WTC11 (cell line): ENCODE results near the gene UTP3. TPM values are rescaled to one million over a fixed set of nuclear protein-coding genes. Genes with fewer than 3 reads are reported as not detected.

Experiments
- ATAC-seq: fragments of 200-7000 bp; cut with Tn5 transposase; 2 replicates; pipeline ENCODE4 v1.10.0; 2021; ENCODE audit warnings: mild to moderate bottlenecking, moderate library complexity
- CTCF ChIA-PET: fragments of 300-600 bp; sonication (Branson Sonifier 250); formaldehyde crosslinking; loops from one replicate; lab custom pipeline; 2021; ENCODE audit warnings: antibody characterized with exemption; lab: Charles Lee
- POLR2A ChIA-PET: fragments of 350-600 bp; sonication (Branson Sonifier 250); formaldehyde crosslinking; loops from one replicate; lab custom pipeline; 2021; ENCODE audit warnings: antibody characterized with exemption; lab: Charles Lee
- DNase-seq: peaks from one replicate; pipeline ENCODE4 v3.0.0; 2021; ENCODE audit warnings: low spot score
- H3K27ac Mint-ChIP-seq: 2 replicates; pipeline ENCODE4 v1.8.0; 2021; ENCODE audit warnings: mixed read lengths
- H3K27me3 Mint-ChIP-seq: 2 replicates; pipeline ENCODE4 v1.8.0; 2021; ENCODE audit warnings: low read depth, mild to moderate bottlenecking, moderate library complexity, mixed read lengths
- H3K36me3 Mint-ChIP-seq: 2 replicates; pipeline ENCODE4 v1.8.0; 2021; ENCODE audit warnings: mixed read lengths
- H3K4me1 Mint-ChIP-seq: 2 replicates; pipeline ENCODE4 v1.8.0; 2022; ENCODE audit warnings: mixed read lengths
- H3K4me3 Mint-ChIP-seq: 2 replicates; pipeline ENCODE4 v1.8.0; 2021; ENCODE audit warnings: mild to moderate bottlenecking, moderate library complexity, mixed read lengths
- H3K9me3 Mint-ChIP-seq: 2 replicates; pipeline ENCODE4 v1.8.0; 2021; ENCODE audit warnings: mixed read lengths
- ARID4B ChIP-seq: sonication (generic); formaldehyde crosslinking; IDR thresholded peaks from 2 replicates; pipeline ENCODE4 v1.8.0; 2023; ENCODE audit warnings: missing genetic modification reagents, mild to moderate bottlenecking, borderline replicate concordance
- ATF1 ChIP-seq: sonication (generic); formaldehyde crosslinking; IDR thresholded peaks from 2 replicates; pipeline ENCODE4 v1.8.1; 2023; ENCODE audit warnings: mild to moderate bottlenecking, moderate library complexity, missing genetic modification reagents
- ATF2 ChIP-seq: sonication (generic); formaldehyde crosslinking; IDR thresholded peaks from 2 replicates; pipeline ENCODE4 v1.8.1; 2022; ENCODE audit warnings: low read depth, missing genetic modification reagents, borderline replicate concordance
- CBFB ChIP-seq: sonication (generic); formaldehyde crosslinking; IDR thresholded peaks from 2 replicates; pipeline ENCODE4 v1.8.1; 2022; ENCODE audit warnings: mild to moderate bottlenecking, low read depth, missing genetic modification reagents
- ESRRA ChIP-seq: sonication (generic); formaldehyde crosslinking; IDR thresholded peaks from 2 replicates; pipeline ENCODE4 v1.8.1; 2022; ENCODE audit warnings: mild to moderate bottlenecking, missing genetic modification reagents, borderline replicate concordance
- MYBL2 ChIP-seq: sonication (generic); formaldehyde crosslinking; IDR thresholded peaks from 2 replicates; pipeline ENCODE4 v1.8.1; 2023; ENCODE audit warnings: mild to moderate bottlenecking, moderate library complexity, missing genetic modification reagents
- NFE2L1 ChIP-seq: sonication (generic); formaldehyde crosslinking; IDR thresholded peaks from 2 replicates; pipeline ENCODE4 v1.8.1; 2023; ENCODE audit warnings: missing genetic modification reagents
- NFYB ChIP-seq: sonication (generic); formaldehyde crosslinking; conservative IDR thresholded peaks from 2 replicates; pipeline ENCODE4 v1.8.0; 2022; ENCODE audit warnings: low read depth, missing genetic modification reagents
- NR2C2 ChIP-seq: sonication (generic); formaldehyde crosslinking; IDR thresholded peaks from 2 replicates; pipeline ENCODE4 v1.8.0; 2022; ENCODE audit warnings: mild to moderate bottlenecking, missing genetic modification reagents
- PRRX2 ChIP-seq: fragments of 250-450 bp; sonication (Bioruptor Pico); IDR thresholded peaks from 2 replicates; pipeline ENCODE4 v1.8.0; 2021; ENCODE audit warnings: mild to moderate bottlenecking
- RELA ChIP-seq: sonication (generic); formaldehyde crosslinking; IDR thresholded peaks from 2 replicates; pipeline ENCODE4 v1.8.1; 2022; ENCODE audit warnings: missing genetic modification reagents, mild to moderate bottlenecking, borderline replicate concordance
- SMAD4 ChIP-seq: sonication (generic); formaldehyde crosslinking; IDR thresholded peaks from 2 replicates; pipeline ENCODE4 v1.8.0; 2022; ENCODE audit warnings: mild to moderate bottlenecking, missing genetic modification reagents
- STAT6 ChIP-seq: sonication (generic); formaldehyde crosslinking; conservative IDR thresholded peaks from 2 replicates; pipeline ENCODE4 v1.8.1; 2023; ENCODE audit warnings: mild to moderate bottlenecking, low read depth, missing genetic modification reagents, moderate library complexity
- TEAD4 ChIP-seq: sonication (generic); formaldehyde crosslinking; IDR thresholded peaks from 2 replicates; pipeline ENCODE4 v1.8.0; 2022; ENCODE audit warnings: mild to moderate bottlenecking, missing genetic modification reagents
- USF1 ChIP-seq: sonication (generic); formaldehyde crosslinking; IDR thresholded peaks from 2 replicates; pipeline ENCODE4 v1.8.0; 2022; ENCODE audit warnings: mild to moderate bottlenecking, missing genetic modification reagents
- ZNF121 ChIP-seq: sonication (generic); formaldehyde crosslinking; IDR thresholded peaks from 2 replicates; pipeline ENCODE4 v1.8.0; 2023; ENCODE audit warnings: missing genetic modification reagents
- ZNF263 ChIP-seq: sonication (generic); formaldehyde crosslinking; IDR thresholded peaks from 2 replicates; pipeline ENCODE4 v1.8.1; 2022; ENCODE audit warnings: low read depth, mild to moderate bottlenecking, moderate library complexity, missing genetic modification reagents
- ZNF317 ChIP-seq: sonication (generic); formaldehyde crosslinking; IDR thresholded peaks from 2 replicates; pipeline ENCODE4 v1.8.1; 2023; ENCODE audit warnings: low read depth, mild to moderate bottlenecking, moderate library complexity, missing genetic modification reagents, borderline replicate concordance
- ZNF416 ChIP-seq: fragments of 250-450 bp; sonication (Bioruptor Pico); IDR thresholded peaks from 2 replicates; pipeline ENCODE4 v1.9.0; 2021; ENCODE audit warnings: mild to moderate bottlenecking, inconsistent platforms
- ZNF671 ChIP-seq: fragments of 250-450 bp; sonication (Bioruptor Pico); IDR thresholded peaks from 2 replicates; pipeline ENCODE4 v1.8.0; 2021; ENCODE audit warnings: mild to moderate bottlenecking
- total RNA-seq: library from RNA; stranded (reverse); gene quantifications from 3 replicates; pipeline ENCODE4 v1.2.3, GENCODE V29; 2021
- TF ChIP-seq, protein P1 (sequence below): fragments of 250-450 bp; sonication (Bioruptor Pico); conservative IDR thresholded peaks from 2 replicates; pipeline ENCODE4 v1.9.0; 2021; ENCODE audit warnings: mild to moderate bottlenecking
- TF ChIP-seq, protein P2 (sequence below): sonication (generic); formaldehyde crosslinking; conservative IDR thresholded peaks from 2 replicates; pipeline ENCODE4 v1.8.1; 2022; ENCODE audit warnings: mild to moderate bottlenecking, missing genetic modification reagents

The UTP3 gene
- total RNA-seq, 1 experiment from 2014 or later, result 45.5 TPM

- ATAC-seq (no peak; the same call in 1 of the 2 replicates), DNase-seq (no peak)
- TF ChIP-seq TEAD4 (CRISPR knock-in tag), result no peak
- 0 out of 2 replicates have a peak, but pooled peaks have one; percentile 8 for TF ChIP-seq STAT6
- TF ChIP-seq NFE2L1, result no peak
- TF ChIP-seq ZNF416 (CRISPR knock-in tag), result 0 out of 2 replicates have a peak, but pooled peaks have one; percentile 1
- TF ChIP-seq ZNF317 (CRISPR knock-in tag), result no peak
- 0 out of 2 replicates have a peak, but pooled peaks have one; percentile 35 for TF ChIP-seq CBFB
- no peak for TF ChIP-seq USF1 (CRISPR knock-in tag)
- no peak for TF ChIP-seq ZNF121 (CRISPR knock-in tag)
- TF ChIP-seq ATF1 (CRISPR knock-in tag), result no peak
- TF ChIP-seq, protein P1, sequence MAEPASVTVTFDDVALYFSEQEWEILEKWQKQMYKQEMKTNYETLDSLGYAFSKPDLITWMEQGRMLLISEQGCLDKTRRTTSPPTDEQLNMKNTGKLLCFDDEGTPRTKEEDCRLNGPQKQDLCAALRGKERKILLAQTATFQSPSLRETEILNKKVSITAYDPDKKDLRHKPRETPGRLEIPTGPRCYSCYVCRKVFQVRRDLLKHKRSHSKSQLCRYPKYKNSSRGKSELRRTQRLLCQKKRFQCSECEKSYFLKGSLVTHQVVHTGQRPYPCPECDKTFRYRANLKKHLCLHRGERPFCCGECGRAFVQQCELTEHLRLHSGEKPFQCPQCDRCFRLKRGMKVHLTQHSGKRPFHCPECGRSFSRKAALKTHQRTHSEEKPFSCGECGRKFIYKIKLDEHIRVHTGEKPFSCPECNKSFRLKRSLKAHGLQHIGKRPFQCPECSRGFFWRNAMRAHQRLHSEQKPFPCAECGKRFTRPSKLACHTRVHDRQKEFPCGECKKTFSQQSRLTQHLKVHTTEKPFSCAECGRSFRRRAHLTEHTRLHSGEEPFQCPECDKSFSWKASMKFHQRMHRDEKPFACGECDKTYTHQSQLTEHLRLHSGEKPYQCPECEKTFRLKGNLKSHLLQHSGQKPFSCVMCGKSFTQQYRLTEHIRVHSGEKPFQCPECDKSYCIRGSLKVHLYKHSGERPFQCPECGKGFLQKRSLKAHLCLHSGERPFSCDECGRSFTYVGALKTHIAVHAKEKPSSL (CRISPR knock-in tag), result no peak
- Mint-ChIP-seq H3K27ac (no peak overlapping the region), H3K36me3 (no peaks in the 10 kb centered on the region), H3K9me3 (no peaks in the 10 kb centered on the region), H3K4me3 (peak overlapping the region; percentile 41; the same call in 1 of the 2 replicates), H3K4me1 (peaks cover 21% of the 10 kb centered on the region), H3K27me3 (peaks cover 3% of the 10 kb centered on the region; the same call in 1 of the 2 replicates)
- ChIA-PET POLR2A (interaction anchor here (2.0 kb wide), 1 partner anchor 197 kb away, joined by 7 read pairs; the partner anchor contains the start of gene MOB1B), CTCF (interaction anchor here (0.8 to 3.0 kb wide), 6 partner anchors 9 to 103 kb away, joined by 3 to 15 read pairs (median 4); partner anchors contain the start of genes RUFY3 and UTP3)
These were observed 16.5 kb downstream of the UTP3 start for GRCh38 chr4:70704931-70705182.

GRCh38 chr4:70705183-70706043 lies 17.1 kb downstream of the UTP3 start:
- DNase-seq (peak; percentile 78), ATAC-seq (peak; percentile 60)
- H3K36me3 Mint-ChIP-seq, result no peaks in the 10 kb centered on the region
- peaks cover 3% of the 10 kb centered on the region; the same call in 1 of the 2 replicates for H3K27me3 Mint-ChIP-seq
- H3K4me1 Mint-ChIP-seq, result peaks cover 22% of the 10 kb centered on the region
- H3K27ac Mint-ChIP-seq, result peak overlapping the region; percentile 54
- POLR2A ChIA-PET, result interaction anchor here (0.6 to 2.0 kb wide), 4 partner anchors 9 to 196 kb away, joined by 3 to 7 read pairs (median 4); partner anchors contain the start of genes MOB1B and UTP3
- CTCF ChIA-PET, result interaction anchor here (0.8 to 3.0 kb wide), 7 partner anchors 8 to 305 kb away, joined by 3 to 15 read pairs (median 4); partner anchors contain the start of genes RUFY3 and UTP3
- H3K9me3 Mint-ChIP-seq, result no peaks in the 10 kb centered on the region
- peak overlapping the region; percentile 86 for H3K4me3 Mint-ChIP-seq
- no peak for TF ChIP-seq PRRX2 (CRISPR knock-in tag)
- TF ChIP-seq, protein P2, sequence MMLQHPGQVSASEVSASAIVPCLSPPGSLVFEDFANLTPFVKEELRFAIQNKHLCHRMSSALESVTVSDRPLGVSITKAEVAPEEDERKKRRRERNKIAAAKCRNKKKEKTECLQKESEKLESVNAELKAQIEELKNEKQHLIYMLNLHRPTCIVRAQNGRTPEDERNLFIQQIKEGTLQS (CRISPR knock-in tag), result no peak
- no peak for TF ChIP-seq ZNF317 (CRISPR knock-in tag)
- TF ChIP-seq ZNF263 (CRISPR knock-in tag), result no peak; the same call in 1 of the 2 replicates
- TF ChIP-seq SMAD4, result no peak
- no peak for TF ChIP-seq RELA (CRISPR knock-in tag)
- TF ChIP-seq ESRRA, result no peak
- no peak for TF ChIP-seq NR2C2 (CRISPR knock-in tag)
- no peak for TF ChIP-seq ZNF671 (CRISPR knock-in tag)
- no peak; the same call in 1 of the 2 replicates for TF ChIP-seq ARID4B (CRISPR knock-in tag)
- no peak for TF ChIP-seq NFYB (CRISPR knock-in tag)
- TF ChIP-seq ATF2, result no peak
- TF ChIP-seq MYBL2 (CRISPR knock-in tag), result peak; percentile 52; the same call in 1 of the 2 replicates
